HG03342 (cell line): ENCODE results near the gene PTOV1.
"Not testable (repeated sequence)": the region's sequence is repeated elsewhere in the genome, so short reads cannot be mapped to it uniquely, and the experiment has no call there.

Source experiments
- ATAC-seq: cut with Tn5 transposase; IDR thresholded peaks from one replicate; pipeline ENCODE4 v1.9.1; 2021; ENCODE audit warnings: mild to moderate bottlenecking, moderate library complexity; ENCODE audit not compliant: unreplicated experiment

Gene PTOV1

GRCh38 chr19:49817964-49818648 lies 32.9 kb upstream of the PTOV1 start, which contains the start of gene MED25:
MED25 (plus strand) TSS chr19:49818289; CDS start chr19:49818342, 53 bp downstream.
- ATAC-seq: peak; percentile 52

GRCh38 chr19:49818649-49819370 lies 32.1 kb upstream of the PTOV1 start:
- ATAC-seq: no peak

- ATAC-seq: not testable (repeated sequence)
Measured at GRCh38 chr19:49819452-49820115, 31.4 kb upstream of the PTOV1 start.

GRCh38 chr19:49820125-49820524 lies 30.8 kb upstream of the PTOV1 start:
- ATAC-seq: no peak

DNA sequence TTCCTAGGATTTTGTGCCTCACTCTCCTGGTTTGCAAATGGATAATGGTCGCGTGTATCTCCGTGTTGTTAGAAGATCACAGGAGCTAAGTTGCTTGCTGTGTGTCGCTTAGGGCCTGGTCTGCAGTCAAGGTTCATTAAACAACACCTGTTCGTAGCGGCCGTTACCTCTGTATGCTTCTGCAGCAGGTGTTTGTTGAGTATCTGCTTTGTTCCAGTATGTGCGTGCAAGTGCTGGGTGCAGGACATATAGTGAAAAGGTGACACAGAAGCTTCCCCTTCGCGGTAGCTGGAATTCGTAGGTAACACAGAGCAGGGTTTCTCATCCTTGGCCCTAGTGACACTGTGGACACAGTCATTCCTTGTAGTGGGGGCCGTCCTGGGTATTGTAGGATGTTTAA lies 27.5 kb upstream of the PTOV1 start:
- ATAC-seq: no peak

DNA sequence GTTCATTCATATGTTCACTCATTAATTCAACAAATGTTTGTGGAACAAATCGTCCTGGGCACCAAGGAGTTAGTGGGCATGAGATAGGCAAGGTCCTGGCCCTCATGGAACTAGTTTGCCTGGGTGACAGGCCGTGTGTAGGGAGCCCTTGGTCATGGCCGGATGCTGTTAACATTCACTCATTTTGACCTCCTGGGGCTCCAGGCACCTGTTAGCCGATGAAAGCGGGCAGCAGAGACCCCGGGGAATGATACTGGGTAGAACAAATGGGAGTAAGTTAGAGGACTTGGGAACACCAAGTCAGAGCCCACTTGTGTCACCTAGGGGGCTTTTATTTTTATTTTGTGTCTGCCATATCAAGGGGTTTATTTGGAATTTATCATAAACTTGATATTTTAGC lies 26.3 kb upstream of the PTOV1 start:
- no peak for ATAC-seq

GRCh38 chr19:49827034-49827433 lies 23.9 kb upstream of the PTOV1 start:
- ATAC-seq: no peak

DNA sequence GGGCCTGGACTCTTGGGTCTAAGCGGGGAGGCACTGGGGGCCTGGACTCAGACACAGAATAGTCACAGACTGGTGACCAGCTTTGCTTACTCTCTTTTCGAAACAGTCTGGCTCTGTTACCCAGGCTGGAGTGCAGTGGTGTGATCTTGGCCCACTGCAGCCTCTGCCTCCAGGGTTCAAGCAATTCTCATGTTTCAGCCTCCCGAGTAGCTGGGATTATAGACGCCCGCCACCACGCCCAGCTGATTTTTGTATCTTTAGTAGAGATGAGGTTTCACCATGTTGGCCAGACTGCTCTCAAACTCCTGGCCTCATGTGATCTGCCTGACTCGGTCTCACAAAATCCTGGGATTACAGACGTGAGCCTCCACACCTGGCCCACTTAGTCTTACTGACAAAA lies 21.8 kb upstream of the PTOV1 start:
- no peak for ATAC-seq

DNA sequence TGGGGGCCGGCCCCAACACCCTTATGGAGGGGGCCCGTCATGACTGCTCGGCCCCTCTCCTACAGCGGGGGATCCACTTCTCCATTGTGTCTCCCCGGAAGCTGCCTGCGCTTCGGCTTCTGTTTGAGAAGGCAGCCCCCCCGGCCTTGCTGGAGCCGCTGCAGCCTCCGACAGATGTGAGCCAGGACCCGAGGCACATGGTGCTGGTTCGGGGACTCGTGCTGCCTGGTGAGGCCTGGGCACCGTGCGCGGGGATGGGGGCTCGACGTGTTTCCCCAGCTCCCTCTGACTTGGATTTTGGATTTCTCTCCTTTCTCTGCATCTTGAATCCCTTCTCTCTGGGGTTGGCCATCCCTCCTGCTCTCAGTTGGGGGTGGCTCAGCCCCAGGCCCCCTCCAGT lies 21.2 kb upstream of the PTOV1 start:
- no peak for ATAC-seq

DNA sequence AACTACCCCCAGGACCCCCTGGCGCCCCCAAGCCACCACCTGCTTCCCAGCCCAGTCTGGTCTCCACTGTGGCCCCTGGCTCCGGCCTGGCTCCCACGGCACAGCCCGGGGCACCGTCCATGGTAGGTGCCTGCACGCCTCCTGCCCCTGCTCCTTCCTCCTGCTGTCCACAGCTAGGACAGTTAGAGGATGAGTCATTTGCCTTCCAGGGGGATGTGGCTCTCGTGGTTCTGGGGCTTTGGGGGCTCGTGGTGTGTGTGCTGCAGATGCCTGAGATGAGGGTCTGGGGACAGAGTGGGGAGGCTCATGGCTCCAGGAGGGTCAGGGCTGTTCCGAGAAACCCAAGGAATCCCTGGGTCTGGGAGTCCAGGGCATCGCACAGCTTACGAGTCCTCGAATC lies 20.2 kb upstream of the PTOV1 start:
- no peak for ATAC-seq

- ATAC-seq: no peak
Measured at GRCh38 chr19:49831592-49831991, 19.4 kb upstream of the PTOV1 start.

GRCh38 chr19:49832556-49832955 lies 18.4 kb upstream of the PTOV1 start:
- no peak for ATAC-seq

DNA sequence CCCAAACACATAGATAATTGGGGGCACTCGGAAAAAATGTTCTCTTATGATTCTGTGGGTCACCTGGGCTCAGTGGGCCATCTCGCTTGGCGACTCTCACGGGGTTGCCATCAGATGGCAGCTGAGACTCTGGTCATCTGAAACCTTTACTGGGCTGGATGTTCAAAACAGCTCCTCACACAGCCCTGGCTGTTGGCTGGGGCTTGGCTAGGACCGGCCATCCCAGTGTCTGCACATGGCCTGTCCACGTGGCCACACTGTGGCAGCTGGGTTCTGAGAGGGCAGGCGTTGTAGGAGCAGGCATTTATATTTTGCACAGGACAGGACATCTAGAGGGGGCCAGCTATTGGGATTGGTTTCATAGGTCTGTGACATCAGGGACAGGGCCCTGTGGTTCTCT lies 17.4 kb upstream of the PTOV1 start:
- ATAC-seq: no peak

GRCh38 chr19:49835562-49835961 lies 15.4 kb upstream of the PTOV1 start:
- ATAC-seq: no peak

DNA sequence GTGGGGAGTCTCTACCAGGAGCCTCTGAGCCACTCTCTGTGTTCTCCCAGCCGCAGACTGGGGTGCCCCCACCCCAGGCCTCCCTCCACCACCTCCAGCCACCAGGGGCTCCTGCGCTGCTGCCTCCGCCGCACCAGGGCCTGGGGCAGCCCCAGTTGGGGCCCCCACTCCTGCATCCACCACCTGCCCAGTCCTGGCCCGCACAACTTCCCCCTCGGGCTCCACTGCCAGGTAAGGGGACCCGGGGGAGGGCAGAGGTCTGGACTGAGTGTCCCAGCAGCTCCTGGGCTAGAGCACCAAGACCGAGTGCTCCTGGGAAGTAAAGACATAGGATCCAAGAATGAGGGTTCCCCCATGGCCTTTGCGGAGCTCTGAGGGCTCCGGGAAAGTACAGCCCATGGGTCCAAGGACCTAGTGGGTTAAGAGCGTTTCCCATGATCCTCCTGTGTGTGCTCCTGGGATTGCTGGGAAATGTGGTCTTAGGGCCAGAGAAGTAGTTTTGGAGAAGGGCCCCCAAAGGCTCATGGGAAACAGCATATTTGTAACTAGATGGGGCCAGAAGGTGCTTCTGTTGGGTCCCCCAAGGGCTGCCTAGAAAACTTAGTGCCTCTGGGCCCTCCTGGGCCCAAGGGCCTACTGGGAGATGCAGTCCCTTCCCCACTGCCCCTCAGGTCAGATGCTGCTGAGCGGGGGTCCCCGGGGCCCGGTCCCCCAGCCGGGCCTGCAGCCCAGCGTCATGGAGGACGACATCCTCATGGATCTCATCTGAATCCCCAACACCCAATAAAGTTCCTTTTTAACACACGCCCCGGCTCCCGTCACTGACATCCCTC lies 14.6 kb upstream of the PTOV1 start:
- ATAC-seq: no peak

- no peak for ATAC-seq
Measured at GRCh38 chr19:49837009-49837310, 14.0 kb upstream of the PTOV1 start.

- no peak for ATAC-seq
Measured at GRCh38 chr19:49837425-49837824, 13.5 kb upstream of the PTOV1 start.

DNA sequence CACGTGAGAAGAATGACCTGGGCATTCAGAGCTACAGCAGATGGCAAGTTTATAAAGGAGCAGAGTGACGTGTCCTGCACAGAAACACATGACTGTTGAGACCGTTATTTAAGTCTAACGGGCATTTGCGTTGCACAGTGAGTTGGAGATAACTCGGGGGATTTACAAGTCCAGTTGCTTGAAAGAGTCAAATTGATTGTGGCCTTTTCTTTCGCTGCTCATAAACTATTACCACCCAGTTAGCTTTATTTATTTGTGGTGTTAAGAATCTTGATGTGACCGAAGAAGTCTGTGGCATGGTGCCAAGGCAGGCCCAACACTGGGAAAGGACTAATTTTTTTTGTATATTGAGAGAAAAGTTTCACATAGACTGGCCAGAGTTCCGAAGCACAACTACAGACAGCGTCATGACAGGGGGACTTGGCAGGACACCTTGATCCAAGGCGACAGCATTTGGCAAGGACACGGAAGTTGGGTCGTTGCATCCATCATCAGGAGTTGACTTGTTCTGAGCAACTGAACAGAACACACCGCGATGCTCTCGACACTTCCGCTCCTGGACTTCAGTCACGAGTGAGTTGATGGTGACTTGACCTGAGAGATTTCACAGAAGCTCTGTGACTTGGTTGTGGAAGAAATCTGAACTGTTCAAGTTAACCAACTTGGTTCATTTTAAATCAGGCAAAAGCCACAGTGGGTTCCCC lies 11.9 kb upstream of the PTOV1 start:
- no peak for ATAC-seq

GRCh38 chr19:49839713-49840112 lies 11.2 kb upstream of the PTOV1 start:
- ATAC-seq: no peak

GRCh38 chr19:49840321-49840720 lies 10.6 kb upstream of the PTOV1 start:
- ATAC-seq: no peak
